ENCODE measurements around the gene RAB11A.
A peak's percentile ranks its signal among the peaks of the same experiment; 100 is the strongest.

The RAB11A gene

DNA sequence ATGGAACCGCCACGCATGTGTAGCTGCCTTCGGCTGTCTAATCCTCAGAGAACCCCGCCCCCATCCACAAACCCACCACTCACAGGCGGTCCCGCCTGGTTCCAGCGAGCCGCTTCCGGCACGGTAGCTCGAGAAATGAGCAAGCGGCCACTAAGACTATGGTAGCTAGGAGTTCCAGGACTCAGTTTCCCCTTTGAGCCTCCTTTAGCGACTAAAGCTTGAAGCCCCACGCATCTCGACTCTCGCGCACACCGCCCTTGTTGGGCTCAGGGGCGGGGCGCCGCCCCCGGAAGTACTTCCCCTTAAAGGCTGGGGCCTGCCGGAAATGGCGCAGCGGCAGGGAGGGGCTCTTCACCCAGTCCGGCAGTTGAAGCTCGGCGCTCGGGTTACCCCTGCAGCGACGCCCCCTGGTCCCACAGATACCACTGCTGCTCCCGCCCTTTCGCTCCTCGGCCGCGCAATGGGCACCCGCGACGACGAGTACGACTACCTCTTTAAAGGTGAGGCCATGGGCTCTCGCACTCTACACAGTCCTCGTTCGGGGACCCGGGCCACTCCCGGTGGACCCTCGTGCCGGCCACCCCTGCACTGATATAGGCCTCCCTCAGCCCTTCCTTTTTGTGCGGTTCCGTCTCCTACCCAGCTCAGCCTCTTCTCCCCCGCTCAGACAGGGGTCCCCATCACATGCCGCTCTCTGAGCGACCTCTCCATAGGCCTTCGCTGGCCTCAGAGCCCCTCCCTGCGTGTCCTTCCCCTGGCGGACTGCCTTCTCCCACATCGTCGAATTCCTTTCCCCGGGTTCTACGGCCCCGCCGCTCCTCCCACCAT is at the start of gene RAB11A:
Gene RAB11A, plus strand, starts transcription at position 366 of the 828 bp plus-strand sequence. Its CDS starts 95 bp downstream, at position 461.
- Histone ChIP-seq H3K9ac (ENCODE audit: low read depth, low read length) (peak within 1 kb of the TSS; percentile 91), H3K4me1 (ENCODE audit: insufficient read depth, low read length) (peaks cover 12% of the 10 kb centered on the region; the same call in 1 of the 2 replicates), H3K9me3 (ENCODE audit: control insufficient read depth, insufficient read depth, low read length) (no peaks in the 10 kb centered on the region)

DNA sequence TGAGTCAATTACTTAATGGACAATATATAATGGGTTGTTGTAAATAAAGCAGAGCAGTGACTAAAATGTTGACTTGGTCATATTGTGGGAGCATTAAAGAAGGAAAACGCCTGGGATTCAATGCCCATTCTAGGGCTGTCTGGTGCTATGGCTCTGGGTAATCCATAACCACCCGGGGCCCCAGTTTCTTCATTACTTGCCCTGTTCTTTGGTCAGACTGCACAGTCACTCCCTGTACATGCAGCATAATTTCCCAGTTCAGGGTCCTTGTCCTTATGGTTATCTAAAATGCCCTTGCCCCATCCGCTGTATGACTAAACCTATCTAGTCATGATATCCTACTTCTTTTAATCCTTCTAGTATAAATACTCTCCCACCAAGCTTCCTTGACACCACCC is 49.7 kb upstream of the RAB11A start:
- no peak overlapping the region for H3K9ac ChIP-seq (ENCODE audit: low read depth, low read length)
- H3K36me3 ChIP-seq (ENCODE audit: insufficient read depth, low read length) = no peaks in the 10 kb centered on the region
- H3K4me1 ChIP-seq (ENCODE audit: insufficient read depth, low read length) = peaks cover 6% of the 10 kb centered on the region; the same call in 1 of the 2 replicates
- H3K9me3 ChIP-seq (ENCODE audit: control insufficient read depth, insufficient read depth, low read length) = no peaks in the 10 kb centered on the region

More for the DNA sequence above, at the start of gene RAB11A:
- H3K36me3 ChIP-seq (ENCODE audit: insufficient read depth, low read length) = no peaks in the 10 kb centered on the region

DNA sequence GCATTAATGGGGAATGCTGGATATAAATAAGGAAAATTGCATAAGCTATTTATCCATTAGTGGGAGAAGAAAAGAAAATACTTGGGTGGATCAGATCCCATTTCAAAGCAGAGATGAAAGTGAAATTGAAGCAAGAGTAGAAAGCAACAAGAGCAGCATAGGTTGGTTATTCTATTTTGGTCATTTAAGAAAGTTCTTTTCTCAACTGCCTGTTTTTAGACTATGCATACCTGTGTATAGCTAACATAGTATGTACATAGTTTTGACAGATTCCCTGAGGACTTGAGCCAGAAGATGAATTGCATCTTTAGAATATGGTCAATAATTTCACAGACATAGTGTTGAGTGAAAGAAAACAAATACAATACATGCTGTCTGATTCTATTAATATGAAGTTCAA is 48.2 kb upstream of the RAB11A start:
- H3K36me3 ChIP-seq (ENCODE audit: insufficient read depth, low read length) = no peaks in the 10 kb centered on the region
- H3K9me3 ChIP-seq (ENCODE audit: control insufficient read depth, insufficient read depth, low read length) = no peaks in the 10 kb centered on the region
- H3K4me1 ChIP-seq (ENCODE audit: insufficient read depth, low read length) = peaks cover 6% of the 10 kb centered on the region; the same call in 1 of the 2 replicates
- H3K9ac ChIP-seq (ENCODE audit: low read depth, low read length) = no peak overlapping the region

DNA sequence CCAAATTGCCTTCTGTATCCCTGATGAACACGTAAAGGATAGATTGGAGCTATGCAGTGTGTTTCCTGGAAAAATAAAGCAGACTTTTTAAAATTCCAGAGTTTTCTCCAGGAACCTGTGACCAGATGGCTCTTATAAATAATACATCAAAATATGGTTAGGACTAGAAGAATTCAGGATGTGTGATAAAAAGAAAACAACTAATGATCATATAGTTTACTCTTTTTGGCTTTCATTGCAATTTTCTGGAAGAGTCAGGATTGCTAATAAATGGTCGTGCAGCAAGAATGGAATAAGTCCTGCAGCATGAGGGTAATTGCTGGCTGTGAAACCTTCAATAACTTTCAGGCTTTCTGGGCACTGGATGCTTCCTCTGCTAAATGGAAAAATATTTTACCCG is 47.0 kb upstream of the RAB11A start:
- no peak overlapping the region for H3K9ac ChIP-seq (ENCODE audit: low read depth, low read length)
- no peaks in the 10 kb centered on the region for H3K9me3 ChIP-seq (ENCODE audit: control insufficient read depth, insufficient read depth, low read length)
- peaks cover 6% of the 10 kb centered on the region; the same call in 1 of the 2 replicates for H3K4me1 ChIP-seq (ENCODE audit: insufficient read depth, low read length)
- H3K36me3 ChIP-seq (ENCODE audit: insufficient read depth, low read length) = no peaks in the 10 kb centered on the region

DNA sequence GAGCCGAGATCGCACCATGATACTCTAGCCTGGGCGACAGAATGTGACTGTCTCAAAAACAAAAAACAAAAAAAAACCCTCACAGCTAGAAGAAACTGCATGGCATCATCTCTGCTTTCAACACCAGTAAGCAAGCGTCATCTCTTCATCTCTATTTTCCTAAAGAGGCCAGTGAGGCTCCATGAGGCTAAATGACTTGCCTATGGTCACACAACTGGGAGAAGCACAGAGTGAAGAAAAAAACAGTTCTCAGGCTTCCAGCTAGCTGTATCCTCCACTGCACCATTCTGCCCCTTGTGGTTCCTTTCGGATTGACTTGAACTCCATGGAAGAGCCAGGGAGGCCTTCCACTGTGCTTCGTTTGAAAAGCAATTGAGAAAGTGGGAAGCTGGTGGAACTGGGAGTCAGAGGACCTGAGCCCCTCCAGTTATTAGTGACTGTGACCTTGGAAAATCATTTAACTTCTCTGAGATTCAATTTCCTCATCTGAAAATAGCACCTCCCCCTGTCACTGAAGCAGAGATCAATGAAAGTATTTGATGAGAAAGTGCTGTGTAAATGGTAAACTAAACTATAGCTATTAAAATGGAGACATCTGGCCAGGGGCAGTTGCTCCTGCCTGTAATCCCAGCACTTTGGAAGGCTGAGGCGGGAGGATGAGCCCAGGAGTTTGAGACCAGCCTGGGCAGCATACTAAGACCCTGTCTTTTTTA is 45.1 kb upstream of the RAB11A start:
- Histone ChIP-seq H3K36me3 (ENCODE audit: insufficient read depth, low read length) (no peaks in the 10 kb centered on the region), H3K4me1 (ENCODE audit: insufficient read depth, low read length) (peaks cover 6% of the 10 kb centered on the region), H3K9ac (ENCODE audit: low read depth, low read length) (no peak overlapping the region), H3K9me3 (ENCODE audit: control insufficient read depth, insufficient read depth, low read length) (no peaks in the 10 kb centered on the region)

DNA sequence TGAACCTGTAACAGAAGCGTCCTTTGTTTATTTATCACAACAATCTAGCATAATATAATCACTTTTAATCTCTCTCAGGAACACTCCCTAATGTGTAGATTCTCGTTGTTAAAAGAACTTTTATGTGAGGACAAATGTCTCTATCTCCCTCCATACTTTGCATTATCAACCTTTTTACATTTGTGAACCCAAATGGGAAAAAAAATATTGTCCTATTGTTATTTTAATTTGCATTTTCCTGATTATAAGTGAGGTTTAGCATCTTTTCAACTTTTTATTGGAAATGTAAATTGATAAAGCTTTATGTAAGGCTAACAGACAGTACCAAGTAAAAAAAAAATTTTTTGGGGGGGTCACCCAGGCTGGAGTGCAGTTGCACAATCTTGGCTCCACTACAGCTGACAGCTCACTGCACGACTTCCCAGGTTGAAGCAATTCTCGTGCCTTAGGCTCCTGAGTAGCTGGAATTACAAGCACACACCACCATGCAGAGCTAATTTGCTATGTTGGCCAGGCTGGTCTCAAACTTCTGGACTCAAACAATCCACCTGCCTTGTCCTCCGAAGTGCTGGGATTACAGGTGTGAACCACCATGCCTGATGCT is 44.2 kb upstream of the RAB11A start:
- Histone ChIP-seq H3K9me3 (ENCODE audit: control insufficient read depth, insufficient read depth, low read length) (no peaks in the 10 kb centered on the region), H3K36me3 (ENCODE audit: insufficient read depth, low read length) (no peaks in the 10 kb centered on the region), H3K4me1 (ENCODE audit: insufficient read depth, low read length) (peaks cover 6% of the 10 kb centered on the region), H3K9ac (ENCODE audit: low read depth, low read length) (no peak overlapping the region)

DNA sequence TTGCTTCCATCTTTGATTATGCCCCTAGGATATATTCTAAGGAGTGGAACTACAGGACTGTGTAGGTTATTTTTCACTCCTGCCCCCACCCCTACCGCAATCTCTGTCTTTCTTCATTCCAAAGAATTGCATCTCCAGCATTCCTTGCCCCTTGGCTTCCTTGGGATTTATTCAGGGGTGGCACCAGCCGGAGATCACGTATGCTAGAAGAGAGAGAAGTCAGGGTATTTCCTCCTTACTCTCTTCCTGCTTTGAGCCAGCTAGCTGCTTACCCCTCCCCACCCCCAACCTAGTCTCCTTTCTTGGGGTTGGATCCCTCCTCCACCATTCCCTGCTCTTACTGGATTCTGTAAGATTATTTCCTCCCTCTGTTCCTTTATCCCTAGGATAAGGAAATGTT is 42.2 kb upstream of the RAB11A start:
- H3K9me3 ChIP-seq (ENCODE audit: control insufficient read depth, insufficient read depth, low read length) = no peaks in the 10 kb centered on the region
- no peaks in the 10 kb centered on the region for H3K36me3 ChIP-seq (ENCODE audit: insufficient read depth, low read length)
- H3K9ac ChIP-seq (ENCODE audit: low read depth, low read length) = no peak overlapping the region
- peaks cover 6% of the 10 kb centered on the region for H3K4me1 ChIP-seq (ENCODE audit: insufficient read depth, low read length)

DNA sequence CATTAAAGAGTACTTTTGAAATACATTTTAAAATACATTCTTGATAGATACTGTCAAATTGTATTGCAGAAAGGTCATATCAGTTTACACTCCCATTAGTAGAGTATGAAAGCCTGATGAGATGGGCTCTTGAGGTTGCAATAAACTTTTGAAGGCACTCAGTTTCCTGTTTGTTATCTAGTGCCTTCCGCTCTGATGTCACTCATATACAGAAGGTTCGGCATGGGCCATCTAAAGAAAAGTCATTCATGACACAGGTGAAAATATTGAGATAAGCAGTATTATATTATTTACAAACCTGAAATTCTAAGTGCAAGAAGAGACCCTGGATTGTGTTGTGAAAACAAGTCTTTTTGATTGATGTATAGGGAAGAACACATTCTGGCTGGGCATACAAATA is 40.7 kb upstream of the RAB11A start:
- H3K9me3 ChIP-seq (ENCODE audit: control insufficient read depth, insufficient read depth, low read length) = no peaks in the 10 kb centered on the region
- peaks cover 15% of the 10 kb centered on the region for H3K4me1 ChIP-seq (ENCODE audit: insufficient read depth, low read length)
- H3K36me3 ChIP-seq (ENCODE audit: insufficient read depth, low read length) = no peaks in the 10 kb centered on the region
- H3K9ac ChIP-seq (ENCODE audit: low read depth, low read length) = no peak overlapping the region

DNA sequence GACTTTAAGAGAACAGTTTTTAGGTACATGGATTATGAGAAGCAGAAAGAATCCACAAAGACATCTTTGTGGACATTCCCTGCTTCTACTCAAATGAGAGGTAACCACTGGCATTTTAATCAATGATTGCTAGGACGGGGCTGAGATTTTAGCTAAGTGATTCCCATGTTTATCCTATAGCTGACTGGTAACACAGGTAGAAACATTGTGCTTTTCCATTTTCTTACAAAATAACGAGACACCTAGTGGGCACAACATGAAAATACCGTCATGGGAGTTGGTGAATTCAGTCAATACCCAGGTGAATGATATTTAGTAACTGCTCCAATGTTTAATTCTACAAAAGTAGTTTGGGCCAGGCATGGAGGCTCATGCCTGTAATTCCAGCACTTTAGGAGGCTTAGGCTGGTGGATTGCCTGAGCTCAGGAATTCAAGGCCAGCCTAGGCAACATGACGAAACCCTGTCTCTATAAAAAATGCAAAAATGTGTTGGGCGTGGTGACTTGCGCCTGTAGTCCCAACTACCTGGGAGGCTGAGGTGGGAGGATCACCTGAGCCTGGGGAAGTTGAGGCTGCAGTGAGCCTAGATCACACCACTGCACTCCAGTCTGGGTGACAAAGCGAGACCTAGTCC is 40.0 kb upstream of the RAB11A start:
- Histone ChIP-seq H3K4me1 (ENCODE audit: insufficient read depth, low read length) (peaks cover 18% of the 10 kb centered on the region), H3K9ac (ENCODE audit: low read depth, low read length) (no peak overlapping the region), H3K9me3 (ENCODE audit: control insufficient read depth, insufficient read depth, low read length) (no peaks in the 10 kb centered on the region), H3K36me3 (ENCODE audit: insufficient read depth, low read length) (no peaks in the 10 kb centered on the region)

DNA sequence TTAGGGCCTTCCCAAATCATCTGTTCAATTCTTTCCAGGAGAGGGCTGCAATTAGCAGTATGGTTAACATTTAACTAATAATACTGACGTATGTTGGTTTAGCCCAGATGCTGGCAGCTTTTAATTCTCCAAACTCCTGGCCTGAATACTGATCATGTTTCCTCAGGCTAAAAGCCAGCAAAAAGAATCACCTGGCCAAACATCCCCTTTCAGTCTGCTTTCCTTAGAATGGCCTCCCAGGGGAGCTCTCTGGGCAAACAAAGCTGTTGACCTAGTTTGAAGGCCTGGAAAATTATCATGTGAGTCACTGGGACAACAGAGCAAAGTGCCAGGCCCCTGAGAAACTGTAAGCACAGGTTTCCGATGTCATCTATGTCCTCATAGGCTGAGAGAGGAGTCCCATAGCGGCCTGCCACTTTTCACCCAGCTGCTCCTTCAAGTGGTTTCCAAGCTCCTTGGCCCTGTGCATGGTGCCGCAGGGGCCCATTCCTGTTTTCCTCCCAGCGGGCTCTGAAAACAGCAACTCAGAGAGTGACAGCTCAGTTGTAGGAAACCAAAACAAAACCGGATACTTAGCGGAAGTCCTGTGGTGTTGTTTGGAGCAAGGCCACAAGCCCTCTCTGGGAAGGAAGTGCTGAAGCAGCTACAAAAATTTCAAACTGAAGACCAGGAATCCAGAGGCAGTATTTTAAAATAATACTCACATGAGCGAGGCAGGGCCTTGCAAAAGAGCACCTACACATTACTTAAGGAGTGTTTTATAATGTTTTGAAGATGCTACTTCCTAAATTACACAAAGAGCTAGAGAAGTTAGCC is 36.5 kb upstream of the RAB11A start:
- Histone ChIP-seq H3K9me3 (ENCODE audit: control insufficient read depth, insufficient read depth, low read length) (no peaks in the 10 kb centered on the region), H3K9ac (ENCODE audit: low read depth, low read length) (peak overlapping the region; percentile 9), H3K36me3 (ENCODE audit: insufficient read depth, low read length) (no peaks in the 10 kb centered on the region), H3K4me1 (ENCODE audit: insufficient read depth, low read length) (peaks cover 16% of the 10 kb centered on the region)

DNA sequence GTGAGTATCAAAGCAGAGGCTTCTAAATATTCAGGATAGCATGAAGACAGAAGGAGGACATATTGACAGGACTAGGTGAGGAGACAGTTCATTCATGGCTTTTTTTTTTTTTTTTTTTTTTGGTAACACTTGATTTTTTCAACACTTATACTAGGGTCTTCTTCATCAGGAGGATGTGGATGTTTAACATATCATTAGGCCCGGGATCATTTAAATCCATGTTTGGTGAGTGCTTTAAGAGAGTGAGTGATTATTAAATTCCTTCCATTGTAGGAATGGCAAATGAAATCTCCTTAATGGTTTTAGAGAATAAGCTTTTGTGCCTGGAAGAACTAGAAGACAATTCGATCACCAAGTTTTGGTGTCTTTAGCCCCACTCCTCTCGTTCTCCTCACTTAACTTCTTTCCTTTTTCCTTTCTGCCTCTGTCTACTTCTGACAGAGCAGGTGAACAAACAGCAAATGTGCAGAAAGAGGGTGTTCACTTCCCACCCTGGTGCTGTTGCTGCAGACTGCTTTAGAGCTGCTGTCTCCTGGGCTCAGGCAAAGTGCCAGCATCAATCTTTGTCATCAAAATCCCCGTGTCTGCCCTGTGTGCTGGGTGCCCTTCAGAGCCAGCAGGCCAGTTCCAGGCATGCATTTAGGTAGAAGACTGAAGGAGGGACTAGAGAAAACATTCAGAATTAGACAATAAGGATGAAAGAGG is 35.6 kb upstream of the RAB11A start:
- H3K9ac ChIP-seq (ENCODE audit: low read depth, low read length) = peak overlapping the region; percentile 9; the same call in 1 of the 2 replicates
- no peaks in the 10 kb centered on the region for H3K36me3 ChIP-seq (ENCODE audit: insufficient read depth, low read length)
- no peaks in the 10 kb centered on the region for H3K9me3 ChIP-seq (ENCODE audit: control insufficient read depth, insufficient read depth, low read length)
- H3K4me1 ChIP-seq (ENCODE audit: insufficient read depth, low read length) = peaks cover 16% of the 10 kb centered on the region

DNA sequence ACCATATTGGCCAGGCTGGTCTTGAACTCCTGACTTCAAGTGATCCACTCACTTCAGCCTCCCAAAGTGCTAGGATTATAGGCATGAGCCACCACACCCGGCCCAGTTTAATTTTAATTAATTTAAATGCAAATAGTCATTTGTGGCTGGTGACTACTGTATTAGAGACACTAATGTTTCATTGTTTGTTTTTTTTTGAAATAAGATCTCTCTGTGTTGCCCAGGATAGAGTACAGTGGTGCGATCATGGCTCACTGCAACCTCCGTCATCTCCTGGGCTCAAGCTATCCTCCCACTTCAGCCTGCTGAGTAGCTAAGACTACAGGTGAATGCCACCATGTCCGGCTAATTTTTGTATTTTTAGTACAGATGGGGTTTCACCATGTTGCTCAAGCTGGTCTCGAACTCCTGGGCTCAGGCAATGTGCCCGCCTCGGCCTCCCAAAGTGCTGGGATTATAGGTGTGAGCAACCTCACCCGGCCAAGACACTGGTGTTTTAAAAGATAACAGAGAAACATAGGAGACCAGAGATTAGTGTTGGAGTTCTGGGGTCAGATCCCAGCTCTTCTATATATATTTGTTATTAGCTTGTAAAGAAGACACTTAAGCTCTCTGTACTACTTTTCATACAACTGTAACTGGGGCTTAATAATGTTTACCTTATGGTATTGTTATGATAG is 34.5 kb upstream of the RAB11A start:
- H3K9ac ChIP-seq (ENCODE audit: low read depth, low read length) = no peak overlapping the region
- peaks cover 16% of the 10 kb centered on the region for H3K4me1 ChIP-seq (ENCODE audit: insufficient read depth, low read length)
- no peaks in the 10 kb centered on the region for H3K36me3 ChIP-seq (ENCODE audit: insufficient read depth, low read length)
- no peaks in the 10 kb centered on the region for H3K9me3 ChIP-seq (ENCODE audit: control insufficient read depth, insufficient read depth, low read length)

DNA sequence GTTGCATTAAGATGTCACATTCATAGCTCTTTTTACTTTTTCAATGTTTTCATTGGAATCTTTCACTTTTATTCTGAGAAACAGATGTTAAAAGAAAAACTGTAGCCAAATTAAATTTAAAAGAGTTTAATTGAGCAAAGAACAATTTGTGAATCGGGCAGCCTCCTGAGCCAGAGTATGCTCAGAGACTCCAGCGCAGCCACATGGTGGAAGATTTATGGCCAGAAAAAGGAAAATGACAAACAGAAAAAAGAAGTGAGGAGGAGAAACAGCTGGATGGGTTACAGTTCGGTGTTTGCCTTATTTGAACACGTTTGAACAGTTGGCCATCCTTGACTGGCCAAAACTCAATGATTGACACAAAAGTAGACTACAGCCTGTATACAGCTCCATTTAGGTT is 33.8 kb upstream of the RAB11A start:
- Histone ChIP-seq H3K36me3 (ENCODE audit: insufficient read depth, low read length) (no peaks in the 10 kb centered on the region), H3K9ac (ENCODE audit: low read depth, low read length) (no peak overlapping the region), H3K9me3 (ENCODE audit: control insufficient read depth, insufficient read depth, low read length) (no peaks in the 10 kb centered on the region), H3K4me1 (ENCODE audit: insufficient read depth, low read length) (peaks cover 16% of the 10 kb centered on the region)
